PC-9 (cell line): ENCODE data around the gene AHRR. TPM values are rescaled to one million over a fixed set of nuclear protein-coding genes. Genes with fewer than 3 reads are reported as not detected.

Experiments
- BruUV-seq: library from RNA; stranded (reverse); fragments of 400-500 nt; replicated peaks from 2 replicates; lab custom pipeline; 2021; lab: Mats Ljungman, UMichigan
- CTCF ChIA-PET: fragments of 300-600 bp; sonication (Branson Sonifier 250); formaldehyde crosslinking; loops from one replicate; lab custom pipeline; 2022; ENCODE audit warnings: antibody characterized with exemption; lab: Charles Lee
- POLR2A ChIA-PET: fragments of 300-600 bp; sonication (Branson Sonifier 250); formaldehyde crosslinking; loops from one replicate; lab custom pipeline; 2022; ENCODE audit warnings: antibody characterized with exemption; ENCODE audit not compliant: unreplicated experiment; lab: Charles Lee
- DNase-seq, 2 experiments: peaks; one replicate each; pipeline versions ENCODE4 v3.0.0 to v3.0.0-alpha.2; 2015 to 2022; ENCODE audit warnings: mixed read lengths in 1 of 2
- H2AFZ ChIP-seq: fragments of 200-600 bp; sonication (generic); 2 replicates; pipeline ENCODE4 v1.8.1; 2017; ENCODE audit warnings: antibody characterized with exemption
- H3F3A ChIP-seq: fragments of 200-600 bp; sonication (generic); 2 replicates; pipeline ENCODE4 v1.8.1; 2017; ENCODE audit warnings: antibody characterized with exemption, mild to moderate bottlenecking, low read depth; ENCODE audit not compliant: insufficient read depth
- H3K27ac ChIP-seq: fragments of 200-600 bp; sonication (generic); 2 replicates; pipeline ENCODE4 v1.6.1; 2016; ENCODE audit warnings: mixed run types
- H3K27me3 ChIP-seq: fragments of 200-600 bp; sonication (generic); 2 replicates; pipeline ENCODE4 v1.6.1; 2016; ENCODE audit warnings: low read depth, mixed run types; ENCODE audit not compliant: insufficient read depth
- H3K36me3 ChIP-seq: fragments of 200-600 bp; sonication (generic); 2 replicates; pipeline ENCODE4 v1.6.1; 2016; ENCODE audit warnings: low read depth, mixed run types
- H3K4me1 ChIP-seq: fragments of 200-600 bp; sonication (generic); replicated peaks from 2 replicates; pipeline ENCODE4 v1.6.1; 2016; ENCODE audit warnings: mixed run types; ENCODE audit not compliant: insufficient read depth
- H3K4me2 ChIP-seq: fragments of 200-600 bp; sonication (generic); 2 replicates; pipeline ENCODE4 v1.6.1; 2017; ENCODE audit warnings: mixed run types
- H3K4me3 ChIP-seq: fragments of 200-600 bp; sonication (generic); 2 replicates; pipeline ENCODE4 v1.6.1; 2016; ENCODE audit warnings: mixed run types
- H3K79me2 ChIP-seq: fragments of 200-600 bp; sonication (generic); 2 replicates; pipeline ENCODE4 v1.6.1; 2017; ENCODE audit warnings: low read depth, mixed run types
- H3K9me2 ChIP-seq: fragments of 200-600 bp; sonication (generic); 2 replicates; pipeline ENCODE4 v1.8.1; 2017; ENCODE audit warnings: mild to moderate bottlenecking; ENCODE audit not compliant: insufficient read depth
- H3K9me3 ChIP-seq: fragments of 200-600 bp; sonication (generic); 2 replicates; pipeline ENCODE4 v1.8.1; 2016; ENCODE audit warnings: low read depth; ENCODE audit not compliant: insufficient read depth
- H4K20me1 ChIP-seq: fragments of 200-600 bp; sonication (generic); 2 replicates; pipeline ENCODE4 v1.8.1; 2017; ENCODE audit not compliant: insufficient read depth
- EZH2 ChIP-seq: fragments of 200-600 bp; sonication (generic); IDR thresholded peaks from 2 replicates; pipeline ENCODE4 v1.8.0; 2017; ENCODE audit warnings: antibody characterized with exemption, low read depth
- intact Hi-C: fragments of 100-400 bp; cut with micrococcal nuclease; formaldehyde crosslinking; loops from one replicate; pipeline ENCODE4 v1.10.0; 2022; ENCODE audit not compliant: unreplicated experiment
- total RNA-seq: library from RNA; stranded (reverse); gene quantifications from 2 replicates; pipeline ENCODE4 v1.2.3, GENCODE V29; 2021
- TF ChIP-seq, protein P1 (sequence below): fragments of 200-600 bp; sonication (generic); conservative IDR thresholded peaks from 2 replicates; pipeline ENCODE4 v1.6.1; 2017; ENCODE audit warnings: mixed run types, antibody characterized with exemption, mild to moderate bottlenecking, moderate library complexity

AHRR gene
- total RNA-seq, 1 experiment from 2014 or later, result 7.2 TPM

GRCh38 chr5:333945-334344 is 12.4 kb downstream of the AHRR start:
- Histone ChIP-seq H3K4me3 (no peak overlapping the region), H2AFZ (no peak overlapping the region), H3K27ac (no peak overlapping the region), H3F3A (no peaks in the 10 kb centered on the region), H3K9me3 (no peaks in the 10 kb centered on the region), H3K79me2 (no peaks in the 10 kb centered on the region), H3K9me2 (no peaks in the 10 kb centered on the region), H3K4me1 (peaks cover 6% of the 10 kb centered on the region; the same call in 1 of the 2 replicates), H3K36me3 (no peaks in the 10 kb centered on the region), H3K27me3 (no peaks in the 10 kb centered on the region), H3K4me2 (no peak overlapping the region), H4K20me1 (peaks cover 6% of the 10 kb centered on the region; the same call in 1 of the 2 replicates)
- intact Hi-C loops, result no loop called here
- TF ChIP-seq, protein P1, sequence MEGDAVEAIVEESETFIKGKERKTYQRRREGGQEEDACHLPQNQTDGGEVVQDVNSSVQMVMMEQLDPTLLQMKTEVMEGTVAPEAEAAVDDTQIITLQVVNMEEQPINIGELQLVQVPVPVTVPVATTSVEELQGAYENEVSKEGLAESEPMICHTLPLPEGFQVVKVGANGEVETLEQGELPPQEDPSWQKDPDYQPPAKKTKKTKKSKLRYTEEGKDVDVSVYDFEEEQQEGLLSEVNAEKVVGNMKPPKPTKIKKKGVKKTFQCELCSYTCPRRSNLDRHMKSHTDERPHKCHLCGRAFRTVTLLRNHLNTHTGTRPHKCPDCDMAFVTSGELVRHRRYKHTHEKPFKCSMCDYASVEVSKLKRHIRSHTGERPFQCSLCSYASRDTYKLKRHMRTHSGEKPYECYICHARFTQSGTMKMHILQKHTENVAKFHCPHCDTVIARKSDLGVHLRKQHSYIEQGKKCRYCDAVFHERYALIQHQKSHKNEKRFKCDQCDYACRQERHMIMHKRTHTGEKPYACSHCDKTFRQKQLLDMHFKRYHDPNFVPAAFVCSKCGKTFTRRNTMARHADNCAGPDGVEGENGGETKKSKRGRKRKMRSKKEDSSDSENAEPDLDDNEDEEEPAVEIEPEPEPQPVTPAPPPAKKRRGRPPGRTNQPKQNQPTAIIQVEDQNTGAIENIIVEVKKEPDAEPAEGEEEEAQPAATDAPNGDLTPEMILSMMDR, result no peak
- TF ChIP-seq EZH2, result no peak
- ChIA-PET POLR2A (no interaction called here), CTCF (no interaction called here)
- DNase-seq, result no peak
- no TSS peak for BruUV-seq

GRCh38 chr5:334903-335739 is 13.6 kb downstream of the AHRR start:
- BruUV-seq, result no TSS peak
- Histone ChIP-seq H3K9me2 (no peaks in the 10 kb centered on the region), H3K4me3 (no peak overlapping the region), H3K4me2 (no peak overlapping the region), H3K36me3 (no peaks in the 10 kb centered on the region), H3K4me1 (no peaks in the 10 kb centered on the region), H4K20me1 (peaks cover 6% of the 10 kb centered on the region; the same call in 1 of the 2 replicates), H3K79me2 (no peaks in the 10 kb centered on the region), H3K9me3 (no peaks in the 10 kb centered on the region), H3K27ac (no peak overlapping the region), H3K27me3 (no peaks in the 10 kb centered on the region), H2AFZ (no peak overlapping the region), H3F3A (no peaks in the 10 kb centered on the region)
- intact Hi-C loops, result no loop called here
- POLR2A ChIA-PET, result no interaction called here
- no peak for DNase-seq
- CTCF ChIA-PET, result no interaction called here
- TF ChIP-seq, protein P1, result no peak
- TF ChIP-seq EZH2, result no peak

GRCh38 chr5:335740-336038 is 14.2 kb downstream of the AHRR start:
- Histone ChIP-seq H3K36me3 (no peaks in the 10 kb centered on the region), H3F3A (no peaks in the 10 kb centered on the region), H3K4me3 (no peak overlapping the region), H4K20me1 (peaks cover 6% of the 10 kb centered on the region; the same call in 1 of the 2 replicates), H3K79me2 (no peaks in the 10 kb centered on the region), H2AFZ (no peak overlapping the region), H3K4me1 (no peaks in the 10 kb centered on the region), H3K27me3 (no peaks in the 10 kb centered on the region), H3K4me2 (no peak overlapping the region), H3K9me3 (no peaks in the 10 kb centered on the region), H3K9me2 (no peaks in the 10 kb centered on the region), H3K27ac (no peak overlapping the region)
- intact Hi-C loops, result no loop called here
- POLR2A ChIA-PET, result no interaction called here
- TF ChIP-seq, protein P1, result no peak
- TF ChIP-seq EZH2, result no peak
- BruUV-seq, result no TSS peak
- CTCF ChIA-PET, result no interaction called here
- DNase-seq, result no peak
